Inflammatory macrophage treated with lipopolysaccharide for 4 hours (primary cell): ENCODE measurements around the gene FASTK.
A peak's percentile ranks its signal among the peaks of the same experiment; 100 is the strongest.
"Not testable (repeated sequence)": the region's sequence is repeated elsewhere in the genome, so short reads cannot be mapped to it uniquely, and the experiment has no call there.

Source experiments
- DNase-seq: peaks from one replicate; pipeline ENCODE4 v3.0.0-alpha.2; 2020

FASTK gene

DNA sequence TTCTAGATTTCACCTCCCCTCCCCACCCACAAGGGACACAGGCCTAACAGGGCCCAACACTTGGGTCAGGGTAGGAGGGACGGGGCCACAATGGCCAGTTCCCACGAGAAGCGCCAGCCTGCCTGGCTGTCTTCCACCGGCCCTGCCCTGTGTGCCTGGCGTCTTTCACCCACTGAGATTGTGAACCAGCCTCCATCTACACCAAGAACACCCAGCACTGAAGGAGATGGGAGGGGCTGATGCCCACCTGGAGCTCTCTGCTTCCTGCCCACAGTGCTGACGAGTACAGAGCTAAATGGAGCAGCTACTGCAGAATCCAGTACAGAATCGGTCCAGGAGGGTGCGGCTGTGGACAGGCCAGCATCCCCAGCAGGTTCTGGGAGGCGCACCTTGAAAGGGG lies 34.6 kb downstream of the FASTK start:
- no peak for DNase-seq

DNA sequence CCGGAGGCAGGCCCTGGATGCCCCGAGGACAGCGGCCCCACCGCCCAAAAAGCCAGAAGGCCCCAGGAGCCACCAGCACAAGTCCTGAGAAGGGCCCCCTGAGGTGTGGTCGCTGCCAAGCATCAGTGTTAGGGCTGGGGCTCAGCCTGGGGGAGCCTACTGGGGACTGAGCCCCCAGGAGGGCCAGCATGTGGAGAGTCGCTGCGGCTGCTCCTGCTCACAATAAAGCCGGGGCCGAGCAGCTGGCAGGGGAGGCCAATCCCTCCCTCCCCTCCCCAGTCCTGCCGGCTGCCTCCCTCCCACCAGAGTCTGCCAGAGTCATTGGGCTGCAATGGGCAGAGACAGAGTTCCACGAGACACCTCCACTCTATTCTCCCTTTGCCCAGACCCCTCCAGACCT lies 35.3 kb downstream of the FASTK start:
- DNase-seq: no peak

DNA sequence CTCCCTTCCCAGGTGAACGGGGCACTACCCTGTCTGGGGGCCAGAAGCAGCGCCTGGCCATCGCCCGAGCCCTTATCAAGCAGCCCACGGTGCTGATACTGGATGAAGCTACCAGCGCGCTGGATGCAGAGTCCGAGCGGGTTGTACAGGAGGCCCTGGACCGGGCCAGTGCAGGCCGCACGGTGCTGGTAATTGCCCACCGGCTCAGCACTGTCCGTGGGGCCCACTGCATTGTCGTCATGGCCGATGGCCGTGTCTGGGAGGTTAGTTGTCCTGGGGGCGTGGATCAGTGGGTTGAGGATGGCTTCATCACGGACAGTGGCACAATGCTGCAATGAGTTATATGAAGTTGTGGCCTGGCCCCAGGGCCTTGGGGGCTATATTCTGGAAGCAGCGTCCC lies 36.6 kb downstream of the FASTK start:
- DNase-seq: no peak

DNA sequence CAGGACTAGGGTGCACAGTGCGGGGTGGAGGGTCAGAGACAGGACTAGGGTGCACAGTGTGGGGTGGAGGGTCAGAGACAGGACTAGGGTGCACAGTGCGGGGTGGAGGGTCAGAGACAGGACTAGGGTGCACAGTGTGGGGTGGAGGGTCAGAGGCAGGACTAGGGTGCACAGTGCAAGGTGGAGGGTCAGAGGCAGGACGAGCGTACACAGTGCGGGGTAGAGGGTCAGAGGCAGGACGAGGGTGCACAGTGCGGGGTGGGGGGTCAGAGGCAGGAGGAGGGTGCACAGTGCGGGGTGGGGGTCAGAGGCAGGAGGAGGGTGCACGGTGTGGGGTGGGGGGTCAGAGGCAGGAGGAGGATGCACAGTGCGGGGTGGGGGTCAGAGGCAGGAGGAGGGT lies 37.2 kb downstream of the FASTK start:
- not testable (repeated sequence) for DNase-seq

DNA sequence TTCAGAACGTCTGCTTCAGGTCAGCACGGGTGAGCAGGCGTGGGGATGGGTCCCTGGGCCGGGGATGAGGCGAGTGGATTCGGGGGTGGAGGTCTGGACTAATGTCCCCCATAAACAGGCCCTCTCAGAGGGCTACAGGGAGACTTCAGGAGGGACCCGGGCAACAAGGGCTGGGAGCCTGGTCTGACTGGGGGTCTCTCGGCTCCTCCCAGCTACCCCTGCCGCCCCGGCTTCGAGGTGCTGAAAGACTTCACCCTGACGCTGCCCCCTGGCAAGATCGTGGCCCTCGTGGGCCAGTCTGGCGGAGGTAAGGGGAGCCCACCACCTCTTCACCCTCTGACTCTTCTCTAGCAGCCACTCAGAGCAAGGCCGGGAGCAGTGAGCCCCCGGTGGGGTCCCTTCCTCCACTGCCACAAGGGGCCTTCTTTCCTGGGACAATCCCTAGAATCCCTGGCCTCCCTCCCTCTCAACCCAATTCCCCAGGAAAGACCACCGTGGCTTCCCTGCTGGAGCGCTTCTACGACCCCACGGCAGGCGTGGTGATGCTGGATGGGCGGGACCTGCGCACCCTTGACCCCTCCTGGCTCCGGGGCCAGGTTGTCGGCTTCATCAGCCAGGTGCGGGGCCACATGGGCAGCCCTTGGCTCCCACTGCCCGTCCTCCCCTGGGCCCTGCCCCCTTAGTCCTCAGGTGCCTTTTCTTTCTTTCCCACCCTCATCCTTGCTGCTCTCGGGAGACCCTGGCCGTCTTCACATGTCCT lies 39.8 kb downstream of the FASTK start:
- DNase-seq: no peak

DNA sequence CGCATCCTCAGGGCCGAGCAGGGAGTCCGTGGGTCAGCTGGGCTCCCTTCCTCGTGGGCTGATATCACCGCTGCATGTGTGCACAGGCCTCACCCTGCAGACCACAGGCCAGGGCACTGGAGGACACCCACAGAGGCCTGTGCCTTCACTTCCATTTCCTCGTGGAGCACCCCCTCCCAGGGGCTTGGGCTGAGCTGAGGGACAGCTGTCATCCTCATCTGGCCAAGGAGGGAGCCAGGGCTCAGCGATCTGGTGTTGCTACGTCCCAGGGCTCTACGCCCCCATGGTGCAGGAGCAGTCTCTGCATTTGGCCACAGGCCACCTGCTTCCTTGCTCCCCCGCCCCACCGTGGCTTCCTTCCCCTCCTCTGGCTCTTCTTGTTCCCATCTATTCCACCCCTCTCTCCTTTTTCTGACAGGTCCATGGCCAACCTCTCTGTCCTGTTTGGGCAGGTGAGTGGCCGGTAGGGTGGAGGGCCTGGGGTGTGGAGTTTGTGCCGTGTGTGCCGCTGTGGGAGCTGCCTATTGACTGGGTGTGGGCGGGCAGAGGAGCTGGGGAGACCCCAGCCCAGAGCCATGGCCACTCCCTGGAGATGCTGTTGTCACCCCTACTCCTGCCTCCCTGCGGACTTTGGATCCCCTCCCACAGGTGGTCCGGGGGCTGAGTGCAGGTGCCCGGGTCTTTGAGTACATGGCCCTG lies 40.6 kb downstream of the FASTK start:
- peak; percentile 75 for DNase-seq

DNA sequence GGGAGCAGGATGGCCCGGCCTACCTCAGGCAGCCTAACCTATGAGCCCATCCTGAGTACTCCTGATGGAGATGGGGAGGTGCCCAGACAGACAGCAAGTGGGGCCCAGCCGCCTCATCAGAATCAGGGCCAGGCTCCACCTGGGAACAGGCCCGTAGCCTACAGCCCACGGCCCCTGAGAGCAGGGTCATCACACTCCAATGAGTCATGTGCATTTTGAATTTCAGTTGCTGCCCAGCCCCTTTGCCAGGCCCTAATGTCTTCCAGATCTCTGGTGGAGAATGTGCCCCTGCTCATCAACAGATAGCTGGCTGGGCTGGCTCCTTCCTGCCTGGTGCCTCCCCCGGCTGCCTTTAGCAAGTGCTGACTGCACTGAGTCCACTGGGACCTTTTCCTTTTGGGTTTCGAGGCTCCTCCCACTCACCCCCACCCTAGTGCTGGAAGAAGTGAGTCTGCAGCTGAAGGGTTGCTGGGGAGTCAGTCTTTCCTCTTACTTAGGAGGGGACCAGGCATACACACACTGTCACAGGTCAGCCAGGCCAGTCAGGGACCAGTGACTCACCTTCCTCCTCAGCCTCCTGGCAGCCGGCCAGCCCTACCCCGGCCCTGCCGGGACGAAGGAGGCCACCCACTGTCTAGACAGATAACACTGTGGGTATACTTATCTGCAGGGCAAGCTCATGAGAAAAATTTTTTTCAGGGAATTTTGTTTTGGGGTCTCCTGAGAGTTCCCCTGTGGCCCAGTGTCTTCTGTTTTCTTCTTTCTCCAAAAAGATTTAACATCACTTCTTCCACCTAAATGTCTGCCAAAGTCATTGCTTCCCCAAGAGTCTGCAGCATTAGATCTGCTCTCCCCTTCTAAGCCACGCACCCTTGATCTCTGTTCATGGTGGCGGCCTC lies 41.4 kb downstream of the FASTK start:
- DNase-seq: peak; percentile 95

DNA sequence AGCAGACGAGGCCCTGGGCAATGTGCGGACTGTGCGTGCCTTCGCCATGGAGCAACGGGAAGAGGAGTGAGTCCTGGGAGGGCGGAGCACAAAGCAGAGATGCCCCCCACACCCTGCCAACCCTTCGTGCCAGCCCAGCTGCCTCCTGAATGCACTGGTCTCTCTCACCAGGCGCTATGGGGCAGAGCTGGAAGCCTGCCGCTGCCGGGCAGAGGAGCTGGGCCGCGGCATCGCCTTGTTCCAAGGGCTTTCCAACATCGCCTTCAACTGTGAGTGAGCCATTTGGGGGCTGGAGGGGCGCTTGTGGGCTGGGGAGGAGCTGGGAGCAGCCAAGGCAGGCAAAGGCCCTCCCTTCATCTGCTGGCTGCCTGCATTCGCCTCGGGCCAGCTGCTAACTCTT lies 44.7 kb downstream of the FASTK start:
- no peak for DNase-seq

DNA sequence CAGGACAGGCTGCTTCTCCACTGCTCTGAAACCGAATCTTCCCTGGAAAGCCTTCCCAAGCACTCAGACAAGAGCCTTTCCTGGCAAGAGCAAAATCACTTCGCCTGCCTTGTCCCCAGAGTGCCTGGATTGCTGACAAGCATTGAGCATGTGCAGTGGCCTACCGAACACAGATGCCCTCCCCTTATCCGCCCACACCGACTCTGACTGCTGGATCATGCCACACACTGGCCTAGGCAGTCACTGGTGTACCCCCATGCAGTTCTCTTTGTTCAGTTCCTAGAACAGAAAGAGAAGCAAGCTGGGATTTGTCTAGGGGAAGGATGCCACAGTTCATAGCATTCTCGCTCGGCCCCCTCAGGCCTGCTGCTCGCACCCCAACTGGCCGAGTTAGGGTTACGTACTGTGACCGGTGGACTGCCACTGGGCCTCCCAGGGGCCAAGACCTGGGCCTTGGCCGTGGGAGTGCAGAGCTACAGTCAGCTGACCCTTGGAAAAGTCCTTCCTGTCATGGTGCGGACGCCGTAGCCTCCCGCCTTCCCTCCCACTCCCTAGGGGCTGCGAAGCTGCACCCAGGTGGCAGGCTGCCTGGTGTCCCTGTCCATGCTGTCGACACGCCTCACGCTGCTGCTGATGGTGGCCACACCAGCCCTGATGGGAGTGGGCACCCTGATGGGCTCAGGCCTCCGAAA lies 45.4 kb downstream of the FASTK start:
- DNase-seq: peak; percentile 84

DNA sequence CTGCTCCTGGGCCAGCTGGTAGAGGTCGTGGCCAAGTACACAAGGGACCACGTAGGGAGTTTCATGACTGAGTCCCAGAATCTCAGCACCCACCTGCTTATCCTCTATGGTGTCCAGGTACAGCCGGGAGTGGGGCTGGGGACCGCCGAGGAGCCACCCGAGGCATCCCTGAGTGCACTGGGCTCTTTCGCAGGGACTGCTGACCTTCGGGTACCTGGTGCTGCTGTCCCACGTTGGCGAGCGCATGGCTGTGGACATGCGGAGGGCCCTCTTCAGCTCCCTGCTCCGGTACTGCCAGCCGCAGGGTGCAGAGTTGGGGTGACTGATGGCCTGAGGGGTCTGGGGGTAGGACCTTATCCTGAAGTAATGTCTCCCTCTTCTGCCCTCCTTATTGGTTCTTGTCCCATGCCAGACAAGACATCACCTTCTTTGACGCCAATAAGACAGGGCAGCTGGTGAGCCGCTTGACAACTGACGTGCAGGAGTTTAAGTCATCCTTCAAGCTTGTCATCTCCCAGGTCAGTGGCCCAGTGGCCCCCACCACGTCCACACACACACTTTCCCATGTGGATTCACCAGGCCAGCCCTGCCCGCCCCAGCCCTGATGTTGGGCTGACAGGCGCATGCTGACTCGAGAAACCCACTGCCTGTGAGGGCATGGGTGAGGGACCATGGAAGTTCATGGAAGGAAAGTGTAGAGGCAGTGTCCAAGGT lies 46.1 kb downstream of the FASTK start:
- no peak for DNase-seq

DNA sequence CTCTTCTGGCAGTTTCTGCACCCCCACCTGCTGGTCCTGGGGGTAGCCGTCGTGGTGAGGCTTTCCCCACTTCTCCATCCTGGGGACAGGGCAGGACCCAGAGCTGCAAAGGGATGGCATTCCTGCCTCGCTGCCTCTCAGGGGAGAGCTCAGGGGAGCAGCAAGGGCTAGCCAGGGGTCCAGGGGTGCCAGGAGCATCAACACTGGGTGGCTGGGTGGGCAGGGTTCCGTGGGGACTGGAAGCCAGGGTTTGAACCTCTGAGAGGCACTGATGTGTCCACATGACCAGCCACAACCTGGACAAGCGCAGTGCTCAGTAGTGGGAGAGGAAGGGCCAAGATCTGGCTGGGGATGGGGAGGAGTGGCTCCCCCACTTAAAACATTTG lies 46.8 kb downstream of the FASTK start:
- no peak for DNase-seq

DNA sequence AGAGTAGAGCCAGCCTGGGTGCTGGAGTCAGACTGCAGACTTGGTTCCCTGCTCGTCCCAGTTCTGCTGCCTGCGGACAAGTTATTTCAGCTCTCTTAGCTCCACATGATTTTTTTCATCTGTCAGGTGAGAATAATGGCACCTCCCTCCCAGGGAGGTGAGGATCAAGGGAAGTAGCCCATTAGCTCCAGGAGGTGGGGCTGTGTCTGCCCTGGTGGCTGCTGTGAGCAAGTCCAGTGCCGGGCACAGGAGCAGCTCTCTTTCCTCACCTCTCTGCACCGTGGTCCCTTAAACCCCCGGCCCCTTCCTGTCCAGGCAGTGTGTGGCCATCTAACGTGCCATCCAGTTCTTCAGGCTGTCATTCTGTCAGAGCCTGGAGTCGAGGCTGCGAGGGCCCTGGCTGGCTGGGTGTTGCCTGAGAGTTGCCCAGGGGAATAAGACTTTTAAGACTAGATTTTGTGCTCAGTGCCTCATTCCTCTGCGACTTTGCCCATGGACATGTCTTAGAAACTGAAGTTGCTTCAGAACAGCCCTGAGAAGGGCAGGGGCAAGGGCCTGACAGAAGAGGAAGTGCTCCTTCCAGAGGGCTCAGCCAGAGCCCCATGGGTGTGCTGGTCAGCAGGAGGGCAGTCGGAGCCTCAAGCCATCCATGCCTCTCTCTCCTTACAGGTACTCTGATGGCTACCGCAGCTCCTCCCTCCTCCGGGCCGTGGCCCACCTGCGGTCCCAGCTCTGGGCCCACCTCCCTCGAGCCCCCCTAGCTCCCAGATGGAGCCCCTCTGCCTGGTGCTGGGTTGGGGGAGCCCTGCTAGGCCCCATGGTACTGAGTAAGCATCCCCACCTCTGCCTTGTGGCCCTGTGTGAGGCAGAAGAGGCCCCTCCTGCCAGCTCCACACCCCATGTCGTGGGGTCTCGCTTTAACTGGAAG lies 47.4 kb downstream of the FASTK start:
- DNase-seq: peak; percentile 74

DNA sequence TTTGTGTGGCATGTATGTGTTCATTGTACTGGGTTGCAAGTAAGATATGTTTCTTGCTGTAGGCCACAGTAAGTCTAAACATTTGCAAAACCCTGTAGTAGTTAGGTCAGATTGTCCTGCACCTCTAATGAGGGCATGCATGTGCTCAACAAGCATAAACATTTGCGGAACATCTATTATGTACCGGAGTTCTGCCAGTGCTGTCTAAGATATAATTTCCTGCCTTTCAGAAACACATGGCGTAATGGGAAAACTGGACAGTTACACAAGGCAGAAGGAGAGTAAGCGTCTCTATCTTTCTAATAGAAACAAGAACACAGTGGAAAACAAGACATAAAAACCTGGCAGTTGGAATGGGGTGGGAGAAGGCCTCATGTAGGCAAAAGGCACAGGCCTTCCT lies 49.6 kb downstream of the FASTK start:
- DNase-seq: no peak

DNA sequence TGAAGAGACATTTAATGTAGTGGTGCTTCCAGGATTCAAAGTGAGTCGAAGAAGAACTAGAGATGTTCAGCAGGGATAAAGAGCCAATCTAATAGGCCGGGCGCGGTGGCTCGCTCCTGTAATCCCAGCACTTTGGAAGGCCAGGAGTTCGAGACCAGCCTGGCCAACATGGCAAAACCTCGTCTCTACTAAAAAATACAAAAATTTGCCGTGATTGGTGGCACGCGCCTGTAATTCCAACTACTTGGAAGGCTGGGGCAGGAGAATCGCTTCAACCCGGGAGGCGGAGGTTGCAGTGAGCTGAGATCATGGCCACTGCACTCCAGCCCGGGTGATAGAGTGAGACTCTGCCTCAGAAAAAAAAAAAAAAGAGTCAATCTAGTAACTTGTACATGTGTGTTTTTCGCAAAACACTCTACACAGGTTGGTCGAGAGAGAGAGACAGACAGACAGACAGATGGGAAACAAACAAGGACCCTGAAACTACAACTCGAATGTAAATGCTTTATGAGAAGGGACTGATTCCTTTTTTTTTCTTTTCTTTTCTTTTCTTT lies 51.6 kb downstream of the FASTK start:
- DNase-seq: no peak

DNA sequence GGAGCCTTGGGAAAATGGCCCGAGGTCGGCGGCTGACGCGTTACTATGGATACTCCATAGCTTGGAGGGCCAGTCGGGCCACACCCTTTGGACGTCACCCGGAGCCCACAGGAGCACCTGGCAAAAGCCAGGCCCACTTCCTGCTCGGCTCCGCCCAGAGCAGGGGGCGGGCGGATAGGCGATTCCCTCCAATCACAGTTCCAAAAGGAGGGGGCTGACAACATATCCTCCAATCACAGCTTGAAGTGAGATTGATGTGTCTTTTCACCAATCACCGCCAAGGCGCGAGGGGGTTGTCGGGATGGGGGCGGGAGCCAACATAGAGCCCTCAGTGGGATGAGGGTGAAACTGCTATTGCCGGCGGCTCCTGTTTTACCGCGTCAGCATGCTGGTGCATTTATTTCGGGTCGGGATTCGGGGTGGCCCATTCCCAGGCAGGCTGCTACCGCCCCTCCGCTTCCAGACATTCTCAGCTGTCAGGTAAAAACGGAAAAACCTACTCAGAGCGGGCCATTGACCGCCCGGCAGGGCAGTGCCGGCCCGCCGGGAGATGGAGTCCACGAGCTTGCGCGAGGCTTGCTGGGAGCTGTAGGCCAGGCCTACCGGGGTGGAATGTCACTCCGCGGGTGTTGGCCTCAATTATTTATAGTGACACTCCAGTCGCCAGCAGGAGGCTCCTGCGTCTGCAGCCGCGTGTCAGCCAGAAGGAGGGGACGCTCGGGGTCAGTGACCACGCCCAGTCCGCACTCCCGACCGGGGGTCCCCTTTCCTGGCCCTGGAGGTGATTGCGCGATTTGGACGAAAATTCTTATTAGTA lies 52.3 kb downstream of the FASTK start, which contains the start of gene ABCB8:
TSS of gene ABCB8 (plus strand) at position 320 of the 817 bp plus-strand sequence. CDS start at position 386, 66 bp downstream.
- DNase-seq: peak; percentile 99

DNA sequence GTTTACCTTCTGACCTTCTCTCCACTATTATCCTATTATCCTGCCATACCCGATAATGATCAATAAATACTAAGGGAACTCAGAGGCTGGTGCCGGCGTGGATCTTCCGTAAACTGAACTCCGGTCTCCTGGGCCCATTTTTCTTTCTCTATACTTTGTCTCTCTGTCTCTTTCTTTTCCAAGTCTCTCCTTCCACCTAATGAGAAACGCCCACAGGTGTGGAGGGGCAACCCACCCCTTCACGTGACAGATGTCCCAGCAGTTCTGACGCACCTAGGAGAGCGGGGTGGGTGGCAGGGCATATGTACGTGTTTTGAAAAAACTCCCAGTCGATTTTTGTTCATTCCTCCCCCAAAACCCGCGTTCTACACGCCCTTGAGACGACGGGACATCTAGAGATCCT lies 52.9 kb downstream of the FASTK start:
- DNase-seq: not testable (repeated sequence)

DNA sequence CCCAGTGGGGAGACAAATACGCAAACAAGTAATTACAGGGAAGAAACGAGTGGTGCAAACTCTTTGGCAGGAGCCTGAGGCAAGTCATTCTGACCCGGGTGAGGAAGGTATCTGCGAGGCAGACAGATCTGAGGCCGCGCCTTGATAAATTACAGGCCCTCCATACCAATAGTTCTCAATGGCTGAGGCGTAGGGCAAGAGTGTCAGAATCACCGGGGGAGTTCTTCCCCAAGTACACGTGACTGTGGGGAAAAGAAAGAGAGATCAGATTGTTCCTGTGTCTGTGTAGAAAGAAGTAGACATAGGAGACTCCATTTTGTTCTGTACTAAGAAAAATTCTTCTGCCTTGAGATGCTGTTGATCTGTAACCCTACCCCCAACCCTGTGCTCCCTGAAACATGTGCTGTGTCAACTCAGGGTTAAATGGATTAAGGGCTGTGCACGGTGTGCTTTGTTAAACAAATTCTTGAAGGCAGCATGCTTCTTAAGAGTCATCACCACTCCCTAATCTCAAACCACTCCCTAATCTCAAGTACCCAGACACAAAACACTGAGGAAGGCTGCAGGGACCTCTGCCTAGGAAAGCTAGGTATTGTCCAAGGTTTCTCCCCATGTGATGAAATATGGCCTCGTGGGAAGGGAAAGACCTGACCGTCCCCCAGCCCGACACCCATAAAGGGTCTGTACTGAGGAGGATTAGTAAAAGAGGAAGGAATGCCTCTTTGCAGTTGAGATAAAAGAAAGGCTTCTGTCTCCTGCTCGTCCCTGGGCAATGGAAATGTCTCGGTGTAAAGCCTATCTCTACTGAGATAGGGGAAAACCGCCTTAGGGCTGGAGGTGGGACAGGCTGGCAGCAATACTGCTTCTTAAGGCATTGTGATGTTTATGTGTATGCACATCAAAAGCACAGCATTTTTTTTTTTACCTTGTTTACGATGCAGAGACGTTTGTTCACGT lies 53.6 kb downstream of the FASTK start:
- DNase-seq: not testable (repeated sequence)
